Measurements from ENCODE around the gene CRIM1. TPM values are rescaled to one million over a fixed set of nuclear protein-coding genes. Genes with fewer than 3 reads are reported as not detected.

The CRIM1 gene
- total RNA-seq, 1 experiment from 2014 or later: 46.5 TPM

DNA sequence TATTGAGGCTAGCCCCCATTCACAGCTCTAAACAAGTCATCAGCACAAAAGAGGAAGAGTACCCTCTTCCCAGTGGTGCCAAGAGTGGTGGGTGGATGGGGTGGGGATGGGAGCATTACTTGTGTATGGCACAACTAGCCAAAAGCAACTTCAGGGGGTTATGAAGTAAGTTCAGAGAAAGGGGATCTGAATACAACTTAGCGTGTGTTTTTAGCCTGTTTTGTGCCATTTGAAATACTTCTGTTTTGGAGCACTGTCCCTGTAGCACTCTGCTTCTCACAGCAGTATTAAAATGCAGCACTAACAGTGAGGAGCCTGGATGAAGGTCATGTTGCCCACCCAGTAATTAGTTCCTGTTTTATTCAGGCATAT lies 113.5 kb downstream of the CRIM1 start:
- ChIA-PET POLR2A (ENCODE audit: low non-redundant PET) (no interaction called here), CTCF (no interaction called here)
- no TSS peak for BruUV-seq (replicated peaks)
- Histone ChIP-seq H3K36me3 (ENCODE audit: insufficient read depth, low read length, poor library complexity, severe bottlenecking) (peaks cover 16% of the 10 kb centered on the region), H3K4me1 (ENCODE audit: insufficient read depth, low read length, poor library complexity, severe bottlenecking) (peaks cover 20% of the 10 kb centered on the region), H3K27me3 (replicated peaks; ENCODE audit: insufficient read depth, low read depth, low read length, poor library complexity) (no peaks in the 10 kb centered on the region), H3K4me3 (ENCODE audit: low read depth, low read length, poor library complexity, severe bottlenecking) (no peak overlapping the region), H3K27ac (ENCODE audit: low read depth, low read length, poor library complexity, severe bottlenecking) (peak overlapping the region; percentile 61), H3K9me3 (ENCODE audit: low read depth, low read length, poor library complexity, severe bottlenecking) (peaks cover 8% of the 10 kb centered on the region)
- no peak for DNase-seq (ENCODE audit: low spot score)
- intact Hi-C loops (cut with micrococcal nuclease; ENCODE audit: unreplicated experiment): loop anchor here (10.0 kb wide), 1 partner anchor 194 kb away; no protein-coding TSS in a partner anchor
- TF ChIP-seq, protein P1, sequence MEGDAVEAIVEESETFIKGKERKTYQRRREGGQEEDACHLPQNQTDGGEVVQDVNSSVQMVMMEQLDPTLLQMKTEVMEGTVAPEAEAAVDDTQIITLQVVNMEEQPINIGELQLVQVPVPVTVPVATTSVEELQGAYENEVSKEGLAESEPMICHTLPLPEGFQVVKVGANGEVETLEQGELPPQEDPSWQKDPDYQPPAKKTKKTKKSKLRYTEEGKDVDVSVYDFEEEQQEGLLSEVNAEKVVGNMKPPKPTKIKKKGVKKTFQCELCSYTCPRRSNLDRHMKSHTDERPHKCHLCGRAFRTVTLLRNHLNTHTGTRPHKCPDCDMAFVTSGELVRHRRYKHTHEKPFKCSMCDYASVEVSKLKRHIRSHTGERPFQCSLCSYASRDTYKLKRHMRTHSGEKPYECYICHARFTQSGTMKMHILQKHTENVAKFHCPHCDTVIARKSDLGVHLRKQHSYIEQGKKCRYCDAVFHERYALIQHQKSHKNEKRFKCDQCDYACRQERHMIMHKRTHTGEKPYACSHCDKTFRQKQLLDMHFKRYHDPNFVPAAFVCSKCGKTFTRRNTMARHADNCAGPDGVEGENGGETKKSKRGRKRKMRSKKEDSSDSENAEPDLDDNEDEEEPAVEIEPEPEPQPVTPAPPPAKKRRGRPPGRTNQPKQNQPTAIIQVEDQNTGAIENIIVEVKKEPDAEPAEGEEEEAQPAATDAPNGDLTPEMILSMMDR (conservative IDR thresholded peaks at IDR 0.05; ENCODE audit: low read depth, low read length): no peak
- TF ChIP-seq EZH2 (IDR thresholded peaks at IDR 0.05; ENCODE audit: borderline replicate concordance, low read depth, low read length, poor library complexity, severe bottlenecking): no peak

DNA sequence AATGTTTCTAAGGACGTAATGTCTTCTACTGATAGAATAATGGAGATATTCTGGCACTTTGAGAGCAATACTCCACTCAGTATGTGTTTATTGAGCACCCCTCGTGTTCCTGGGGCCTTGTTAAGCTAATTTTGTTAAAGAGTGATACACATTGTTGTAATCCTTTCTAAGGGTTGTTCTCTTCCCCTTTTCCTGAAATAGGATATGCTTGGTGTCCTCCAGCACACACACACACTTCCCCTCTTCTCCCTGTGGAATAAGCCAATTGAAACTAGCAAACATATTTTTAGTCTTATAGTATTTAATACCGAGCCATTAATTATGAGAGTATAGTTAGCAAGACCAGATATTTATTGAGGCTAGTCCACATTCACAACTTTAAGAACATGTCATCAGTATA lies 114.1 kb downstream of the CRIM1 start:
- Histone ChIP-seq H3K4me3 (ENCODE audit: low read depth, low read length, poor library complexity, severe bottlenecking) (no peak overlapping the region), H3K9me3 (ENCODE audit: low read depth, low read length, poor library complexity, severe bottlenecking) (peaks cover 13% of the 10 kb centered on the region), H3K4me1 (ENCODE audit: insufficient read depth, low read length, poor library complexity, severe bottlenecking) (peaks cover 20% of the 10 kb centered on the region), H3K36me3 (ENCODE audit: insufficient read depth, low read length, poor library complexity, severe bottlenecking) (peaks cover 16% of the 10 kb centered on the region), H3K27ac (ENCODE audit: low read depth, low read length, poor library complexity, severe bottlenecking) (peak overlapping the region; percentile 61), H3K27me3 (replicated peaks; ENCODE audit: insufficient read depth, low read depth, low read length, poor library complexity) (no peaks in the 10 kb centered on the region)
- peak; percentile 48 for DNase-seq (ENCODE audit: low spot score)
- intact Hi-C loops (cut with micrococcal nuclease; ENCODE audit: unreplicated experiment): loop anchor here (10.0 kb wide), 1 partner anchor 195 kb away; no protein-coding TSS in a partner anchor
- no TSS peak for BruUV-seq (replicated peaks)
- no peak for TF ChIP-seq EZH2 (IDR thresholded peaks at IDR 0.05; ENCODE audit: borderline replicate concordance, low read depth, low read length, poor library complexity, severe bottlenecking)
- TF ChIP-seq, protein P1 (conservative IDR thresholded peaks at IDR 0.05; ENCODE audit: low read depth, low read length): no peak
- CTCF ChIA-PET: interaction anchor here (0.7 kb wide), 1 partner anchor 9 kb away, joined by 4 read pairs; no protein-coding TSS in a partner anchor
- POLR2A ChIA-PET (ENCODE audit: low non-redundant PET): no interaction called here

DNA sequence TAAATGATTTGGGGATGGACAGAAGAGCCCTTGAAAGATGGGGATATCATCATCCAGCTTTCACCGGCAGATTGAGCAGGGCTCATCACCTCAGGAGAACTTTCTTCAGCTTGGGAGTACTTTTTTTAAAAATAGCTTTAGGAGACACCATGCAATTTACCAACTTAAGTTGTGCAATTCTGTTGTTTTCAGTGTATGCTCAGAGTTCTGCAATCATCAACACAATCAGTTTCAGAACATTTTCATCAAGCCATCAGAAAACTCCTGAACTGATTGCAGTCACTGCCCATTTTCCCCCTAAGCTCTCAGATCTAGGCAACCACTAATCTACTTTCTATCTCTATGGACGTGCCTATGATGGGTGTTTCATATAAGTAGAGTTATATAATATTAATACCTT lies 117.7 kb downstream of the CRIM1 start:
- Histone ChIP-seq H3K27me3 (replicated peaks; ENCODE audit: insufficient read depth, low read depth, low read length, poor library complexity) (no peaks in the 10 kb centered on the region), H3K4me1 (ENCODE audit: insufficient read depth, low read length, poor library complexity, severe bottlenecking) (peaks cover 20% of the 10 kb centered on the region), H3K9me3 (ENCODE audit: low read depth, low read length, poor library complexity, severe bottlenecking) (peaks cover 32% of the 10 kb centered on the region), H3K27ac (ENCODE audit: low read depth, low read length, poor library complexity, severe bottlenecking) (no peak overlapping the region), H3K36me3 (ENCODE audit: insufficient read depth, low read length, poor library complexity, severe bottlenecking) (peaks cover 30% of the 10 kb centered on the region), H3K4me3 (ENCODE audit: low read depth, low read length, poor library complexity, severe bottlenecking) (no peak overlapping the region)
- intact Hi-C loops (cut with micrococcal nuclease; ENCODE audit: unreplicated experiment): no loop called here
- ChIA-PET CTCF (no interaction called here), POLR2A (ENCODE audit: low non-redundant PET) (no interaction called here)
- TF ChIP-seq, protein P1 (conservative IDR thresholded peaks at IDR 0.05; ENCODE audit: low read depth, low read length): no peak
- TF ChIP-seq EZH2 (IDR thresholded peaks at IDR 0.05; ENCODE audit: borderline replicate concordance, low read depth, low read length, poor library complexity, severe bottlenecking): no peak
- no TSS peak for BruUV-seq (replicated peaks)
- DNase-seq (ENCODE audit: low spot score): no peak

Data from A673 (cell line).